Activated T-helper 9 cell treated with anti-CD3 and anti-CD28 coated beads, Interleukin-2, amount 50 U/mL, for 16 hours (primary cell): Measurements from ENCODE around the gene CDX2.

Experiments used
- DNase-seq: peaks from one replicate; pipeline ENCODE4 v3.0.0-alpha.2; 2020; ENCODE audit warnings: low read depth

Gene CDX2

DNA sequence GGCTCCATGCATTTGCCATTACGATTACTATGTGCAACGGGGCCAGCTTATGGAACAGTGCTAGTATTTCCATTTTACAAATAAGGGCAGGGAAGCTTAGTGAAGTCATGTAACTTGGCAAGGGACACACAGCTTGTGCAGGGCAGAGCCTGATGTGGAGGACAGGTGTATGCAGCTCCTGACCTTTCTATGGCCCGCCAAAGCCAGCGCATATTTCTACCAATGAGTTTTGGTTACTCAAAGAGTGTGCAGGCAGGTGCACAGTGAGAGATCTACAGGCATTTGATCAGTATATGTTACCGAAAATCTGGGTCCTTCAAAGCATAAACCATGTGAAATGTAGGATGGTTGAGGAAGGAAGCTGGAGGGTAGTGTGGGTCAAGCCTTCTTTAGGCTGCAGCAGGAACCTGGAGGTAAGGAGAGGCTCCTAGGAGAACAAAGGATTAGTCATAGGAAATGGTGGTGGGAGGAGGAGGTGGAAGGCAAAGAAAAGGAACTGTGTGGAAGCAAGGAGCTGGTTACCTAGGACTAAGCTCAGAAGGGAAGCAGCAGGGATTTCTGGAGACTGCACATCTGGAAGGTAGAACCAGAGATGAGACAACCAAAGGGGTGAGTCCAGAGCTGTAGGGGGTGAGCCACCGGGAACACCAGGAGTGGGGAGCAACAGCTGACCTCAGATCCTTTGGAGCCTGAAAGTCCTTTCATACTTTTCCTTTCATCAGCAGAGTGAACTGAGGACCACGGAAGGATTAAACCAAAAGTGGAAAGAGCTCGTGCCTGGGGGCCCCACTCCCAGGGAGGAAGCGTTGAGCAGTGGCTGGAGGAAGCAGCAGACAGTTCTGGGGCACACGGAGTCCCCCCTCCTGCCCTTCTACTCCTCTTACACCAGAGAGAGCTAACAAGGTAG, 53.6 kb downstream of the CDX2 start:
- DNase-seq: no peak

DNA sequence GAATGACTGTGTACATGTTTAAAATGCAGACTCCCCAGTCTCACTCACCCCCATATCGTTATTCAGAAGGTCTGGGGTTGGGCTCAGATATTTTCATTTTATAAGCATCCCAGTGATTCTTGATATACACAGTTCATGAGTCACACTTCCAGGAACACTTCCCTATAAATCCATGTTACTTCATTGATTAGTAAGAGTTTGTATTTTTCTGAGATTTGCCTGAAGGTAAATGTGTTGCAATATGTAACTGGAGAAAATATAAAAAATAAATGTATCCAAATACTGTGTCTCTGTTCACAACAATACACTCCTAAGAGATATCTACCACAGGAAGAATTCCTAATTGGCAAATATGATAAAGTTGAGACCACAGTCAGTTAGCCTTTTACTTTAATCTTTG, 56.0 kb downstream of the CDX2 start:
- DNase-seq: no peak

DNA sequence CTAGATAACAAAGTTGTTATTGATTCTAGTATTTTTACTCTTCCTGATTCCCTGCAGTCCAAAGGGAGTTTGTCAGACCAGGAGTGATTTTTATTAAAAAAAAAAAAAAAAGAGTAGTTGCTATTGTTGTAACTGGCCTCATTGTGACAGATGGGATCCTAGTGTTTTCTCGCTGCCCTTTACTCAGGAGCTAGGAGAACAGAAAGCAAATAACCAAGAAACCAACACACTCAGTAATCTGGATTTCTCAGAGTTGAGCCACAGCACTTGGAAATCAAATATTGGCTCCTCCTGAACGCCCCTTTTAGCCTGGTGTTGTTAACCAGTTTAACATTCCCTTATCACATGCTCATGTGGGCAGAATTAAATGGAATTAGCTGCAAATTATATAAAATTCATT, 57.6 kb downstream of the CDX2 start:
- DNase-seq: no peak
